Daoy (cell line): Measurements from ENCODE around the gene GTF3C1. TPM values are rescaled to one million over a fixed set of nuclear protein-coding genes. Genes with fewer than 3 reads are reported as not detected.

ENCODE experiments used
- DNase-seq: peaks from one replicate; pipeline ENCODE4 v3.0.0-alpha.2; 2015; ENCODE audit warnings: low read depth
- total RNA-seq: library from RNA; depleted of rRNA; stranded (reverse); fragments of >200 nt; shearing (Covaris generic); gene quantifications from 2 replicates; pipeline ENCODE4 v1.2.3, GENCODE V29; 2014; rRNA removed

GTF3C1 gene
- total RNA-seq, 1 experiment from 2014 or later, result 46.9 TPM

- peak; percentile 90 for DNase-seq
Measured at GRCh38 chr16:27426423-27427408, 123.0 kb downstream of the GTF3C1 start.

- no peak for DNase-seq
Measured at GRCh38 chr16:27425961-27426360, 123.8 kb downstream of the GTF3C1 start.

- no peak for DNase-seq
Measured at GRCh38 chr16:27424772-27425498, 124.8 kb downstream of the GTF3C1 start.

GRCh38 chr16:27421961-27422740 lies 127.6 kb downstream of the GTF3C1 start:
- no peak for DNase-seq

GRCh38 chr16:27417047-27417671 lies 132.6 kb downstream of the GTF3C1 start:
- DNase-seq, result no peak

GRCh38 chr16:27414788-27415431 lies 134.8 kb downstream of the GTF3C1 start:
- no peak for DNase-seq

GRCh38 chr16:27413956-27414355 lies 135.8 kb downstream of the GTF3C1 start:
- no peak for DNase-seq

GRCh38 chr16:27410761-27411160 lies 139.0 kb downstream of the GTF3C1 start:
- DNase-seq, result no peak

Other genes starting within 250 kb of the GTF3C1 start
- 6.2 and 8.6 TPM in 2 replicates for gene IL4R, start 235.9 kb downstream of the GTF3C1 start, total RNA-seq
- 0.03 TPM in 1 of 2 replicates, not detected in the other for gene IL21R, start 147.7 kb downstream of the GTF3C1 start, total RNA-seq
- 4.3 and 6.8 TPM in 2 replicates for gene KATNIP, start 231 bp upstream of the GTF3C1 start, total RNA-seq